Measurements from ENCODE around the gene MT1A.
"Not testable (repeated sequence)": the region's sequence is repeated elsewhere in the genome, so short reads cannot be mapped to it uniquely, and the experiment has no call there.

- TF ChIP-seq, protein P1, sequence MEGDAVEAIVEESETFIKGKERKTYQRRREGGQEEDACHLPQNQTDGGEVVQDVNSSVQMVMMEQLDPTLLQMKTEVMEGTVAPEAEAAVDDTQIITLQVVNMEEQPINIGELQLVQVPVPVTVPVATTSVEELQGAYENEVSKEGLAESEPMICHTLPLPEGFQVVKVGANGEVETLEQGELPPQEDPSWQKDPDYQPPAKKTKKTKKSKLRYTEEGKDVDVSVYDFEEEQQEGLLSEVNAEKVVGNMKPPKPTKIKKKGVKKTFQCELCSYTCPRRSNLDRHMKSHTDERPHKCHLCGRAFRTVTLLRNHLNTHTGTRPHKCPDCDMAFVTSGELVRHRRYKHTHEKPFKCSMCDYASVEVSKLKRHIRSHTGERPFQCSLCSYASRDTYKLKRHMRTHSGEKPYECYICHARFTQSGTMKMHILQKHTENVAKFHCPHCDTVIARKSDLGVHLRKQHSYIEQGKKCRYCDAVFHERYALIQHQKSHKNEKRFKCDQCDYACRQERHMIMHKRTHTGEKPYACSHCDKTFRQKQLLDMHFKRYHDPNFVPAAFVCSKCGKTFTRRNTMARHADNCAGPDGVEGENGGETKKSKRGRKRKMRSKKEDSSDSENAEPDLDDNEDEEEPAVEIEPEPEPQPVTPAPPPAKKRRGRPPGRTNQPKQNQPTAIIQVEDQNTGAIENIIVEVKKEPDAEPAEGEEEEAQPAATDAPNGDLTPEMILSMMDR (IDR thresholded peaks at IDR 0.05; ENCODE audit: extremely low read depth in 1 of 2, insufficient read depth in 1 of 2, low read depth in 1 of 2, low read length in 2 of 2), result not testable (repeated sequence)
- not testable (repeated sequence) for TF ChIP-seq FOS (IDR thresholded peaks at IDR 0.05; ENCODE audit: borderline replicate concordance, insufficient read depth, low read length); MAX (IDR thresholded peaks at IDR 0.05; ENCODE audit: insufficient read depth, insufficient read length); EZH2 (IDR thresholded peaks at IDR 0.05; ENCODE audit: borderline replicate concordance, low read depth, low read length, severe bottlenecking); GATA2 (IDR thresholded peaks at IDR 0.05; ENCODE audit: insufficient read depth, insufficient read length, low read depth, low read length)
These were observed 27.1 kb downstream of the MT1A start for GRCh38 chr16:56665286-56666261.
